ENCODE measurements around the gene NDUFA13.

Gene NDUFA13

DNA sequence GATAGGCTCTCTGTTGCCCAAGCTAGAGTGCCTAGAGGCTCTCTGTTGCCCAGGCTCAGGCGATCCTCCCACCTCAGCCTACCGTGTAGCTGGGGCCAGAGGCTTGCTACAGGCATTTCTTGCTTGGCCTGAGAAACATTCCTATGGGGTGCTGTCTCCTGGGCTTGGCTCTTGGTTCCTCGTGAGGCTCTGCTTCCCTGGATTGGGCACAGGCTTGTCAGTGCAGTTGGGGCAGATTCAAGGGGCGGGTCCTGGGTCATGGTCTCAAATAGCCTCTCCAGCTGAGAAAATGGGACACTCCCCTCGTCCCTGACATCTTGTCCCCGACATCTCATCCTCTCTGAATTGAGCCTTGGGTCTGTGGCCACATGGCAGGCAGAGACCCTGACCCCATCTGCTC is 5.6 kb upstream of the NDUFA13 start:
- DNase-seq (ENCODE audit: low spot score) = no peak

DNA sequence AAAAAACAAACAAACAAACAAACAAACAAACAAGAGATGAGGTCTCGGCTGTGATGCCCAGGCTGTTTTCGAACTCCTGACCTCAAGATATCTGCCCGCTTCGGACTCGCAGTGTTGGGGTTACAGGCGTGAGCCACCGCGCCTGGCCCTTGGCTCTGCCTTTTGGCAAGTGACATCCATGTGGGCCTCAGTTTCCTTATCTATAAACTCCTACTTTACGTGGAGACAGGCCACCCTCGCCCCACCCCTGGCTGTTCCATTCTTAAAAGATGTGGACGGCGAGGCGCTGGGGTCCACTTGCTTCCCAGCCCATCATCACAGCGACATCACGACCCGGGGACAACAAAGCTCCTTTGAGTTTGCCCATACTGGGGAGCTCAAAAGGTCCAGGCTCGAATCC is 2.3 kb upstream of the NDUFA13 start:
- DNase-seq (ENCODE audit: low spot score) = no peak

DNA sequence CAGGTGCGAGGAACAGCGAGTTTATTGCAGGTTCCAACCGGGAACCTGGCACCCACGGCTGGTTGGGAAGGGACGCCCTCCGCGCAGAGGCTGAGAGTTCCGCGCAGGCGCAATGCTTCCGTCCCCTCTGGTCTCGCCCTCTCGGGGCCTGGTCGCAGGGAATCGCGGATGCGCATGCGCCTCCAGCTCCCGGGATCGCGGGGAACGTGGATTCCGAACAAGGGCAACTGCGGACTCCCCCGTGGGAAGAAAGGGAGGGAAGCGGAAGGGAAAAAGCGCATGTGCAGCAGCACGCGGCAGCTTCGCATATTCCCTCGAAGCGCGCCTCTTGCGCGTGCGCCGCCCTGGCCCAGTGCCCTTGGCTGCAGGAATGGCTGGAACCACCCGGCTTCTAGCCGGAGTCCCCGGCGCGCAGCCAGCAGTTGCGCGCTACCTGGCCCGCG is 1.8 kb upstream of the NDUFA13 start:
- no peak for DNase-seq (ENCODE audit: low spot score)

DNA sequence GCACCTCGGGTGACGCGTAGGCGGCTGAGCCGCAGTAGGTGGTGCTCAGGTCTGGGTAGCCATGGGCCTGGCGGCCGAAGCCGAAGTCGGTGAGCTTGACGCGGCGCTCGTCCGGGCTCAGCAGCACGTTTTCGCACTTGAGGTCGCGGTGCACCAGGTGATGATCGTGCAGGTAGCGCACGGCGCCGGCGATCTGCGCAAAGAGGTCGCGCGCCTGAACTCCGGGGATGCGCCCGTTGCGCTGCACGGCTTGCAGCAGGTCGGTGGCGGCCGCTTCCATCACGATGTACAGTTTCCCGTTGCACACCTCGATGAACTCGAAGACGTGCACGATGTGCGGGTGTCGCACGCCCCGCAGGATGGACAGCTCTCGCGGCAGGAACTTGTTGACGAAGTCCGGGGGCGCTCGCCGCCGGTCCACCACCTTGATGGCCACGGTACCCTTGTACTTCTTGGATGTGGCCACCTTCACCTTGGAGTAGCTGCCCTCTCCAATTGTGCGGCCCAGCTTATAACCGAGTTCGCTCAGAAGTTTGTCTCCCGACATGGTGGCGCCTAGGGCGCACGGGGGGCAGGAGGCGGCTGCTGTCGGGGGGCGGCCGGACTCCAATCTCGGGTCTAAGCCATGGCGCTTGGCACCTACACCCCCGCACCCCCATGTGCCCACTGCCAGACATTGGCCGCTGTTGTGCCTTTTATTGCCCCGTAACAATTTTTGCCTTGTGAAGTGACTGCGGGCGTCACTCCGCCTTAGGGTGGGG is 964 bp upstream of the NDUFA13 start, which contains the start of gene TSSK6:
TSSK6 (minus strand) TSS at position 668 of the 761 bp plus-strand sequence; CDS start at position 547, 121 bp downstream.
- no peak for DNase-seq (ENCODE audit: low spot score)

DNA sequence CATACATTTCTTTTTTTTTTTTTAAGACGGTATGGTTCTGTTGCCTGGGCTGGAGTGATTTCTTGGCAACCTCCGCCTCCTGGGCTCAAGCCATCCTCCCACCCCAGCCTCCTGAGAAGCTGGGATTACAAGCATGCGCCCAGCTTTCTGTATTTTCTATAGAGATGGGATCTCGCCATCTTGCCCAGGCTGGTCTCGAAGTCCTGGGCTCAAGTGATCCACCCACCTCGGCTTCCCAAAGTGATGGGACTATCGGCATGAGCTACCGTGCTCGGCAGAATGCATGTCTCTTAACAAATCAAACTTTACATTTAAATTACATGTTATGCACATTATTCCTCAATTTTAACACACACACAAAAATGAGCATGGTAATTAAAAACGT is 1.2 kb downstream of the NDUFA13 start:
- DNase-seq (ENCODE audit: low spot score) = no peak

DNA sequence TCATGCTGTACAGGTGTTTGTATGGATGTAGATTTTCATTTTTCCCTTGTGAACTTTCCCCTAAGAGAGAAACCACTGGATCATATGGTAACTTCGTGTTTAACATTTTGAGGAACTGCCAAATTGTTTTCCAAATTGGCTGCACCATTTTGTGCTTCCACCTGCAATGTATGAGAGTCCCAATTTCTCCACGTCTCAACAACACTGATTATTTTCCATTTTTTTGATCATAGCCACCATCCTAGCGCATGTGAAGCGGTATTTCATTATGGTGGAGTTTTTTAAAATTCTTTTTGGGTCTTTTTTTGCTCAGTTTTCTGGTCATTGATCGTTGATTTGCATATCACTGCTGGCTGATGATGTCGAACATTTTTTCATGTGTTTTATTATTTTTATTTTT is 5.0 kb downstream of the NDUFA13 start:
- DNase-seq (ENCODE audit: low spot score) = no peak

DNA sequence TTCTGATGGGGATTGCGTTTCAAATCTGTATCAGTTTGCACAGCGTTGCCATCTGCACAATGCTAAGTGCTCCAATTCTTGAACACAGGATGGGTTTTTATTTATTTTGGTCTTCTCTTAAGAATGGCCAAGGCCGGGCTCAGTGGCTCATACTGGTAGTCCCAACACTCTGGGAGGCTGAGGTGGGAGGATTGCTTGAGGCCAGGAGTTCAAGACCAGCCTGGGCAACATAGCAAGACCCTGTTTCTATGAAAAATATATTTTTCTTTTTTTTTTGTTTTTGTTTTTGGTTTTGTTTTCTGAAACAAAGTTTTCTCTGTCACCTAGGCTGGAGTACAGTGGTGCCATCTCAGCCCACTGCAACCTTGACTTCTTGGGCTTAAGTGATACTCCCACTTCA is 7.2 kb downstream of the NDUFA13 start:
- DNase-seq (ENCODE audit: low spot score) = no peak

DNA sequence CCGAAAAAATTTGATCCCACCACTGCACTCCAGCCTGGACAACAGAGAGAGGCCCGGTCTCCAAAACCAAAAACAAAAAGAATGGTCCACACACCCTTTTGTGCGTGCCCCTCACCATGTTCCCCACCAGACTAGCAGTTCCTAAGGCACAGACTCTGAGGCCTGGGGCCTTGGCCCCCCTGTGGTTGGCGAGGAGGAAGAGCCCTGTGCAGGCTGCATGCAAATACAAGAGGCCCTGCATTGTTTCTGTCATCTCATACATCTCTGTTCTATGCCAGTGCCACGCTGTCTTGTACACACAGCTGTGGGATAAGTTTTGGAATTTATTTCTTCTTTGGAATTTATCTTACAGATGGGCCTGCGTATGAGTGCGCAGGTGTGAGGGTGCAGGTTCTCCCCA is 8.0 kb downstream of the NDUFA13 start:
- peak; percentile 67 for DNase-seq (ENCODE audit: low spot score)

DNA sequence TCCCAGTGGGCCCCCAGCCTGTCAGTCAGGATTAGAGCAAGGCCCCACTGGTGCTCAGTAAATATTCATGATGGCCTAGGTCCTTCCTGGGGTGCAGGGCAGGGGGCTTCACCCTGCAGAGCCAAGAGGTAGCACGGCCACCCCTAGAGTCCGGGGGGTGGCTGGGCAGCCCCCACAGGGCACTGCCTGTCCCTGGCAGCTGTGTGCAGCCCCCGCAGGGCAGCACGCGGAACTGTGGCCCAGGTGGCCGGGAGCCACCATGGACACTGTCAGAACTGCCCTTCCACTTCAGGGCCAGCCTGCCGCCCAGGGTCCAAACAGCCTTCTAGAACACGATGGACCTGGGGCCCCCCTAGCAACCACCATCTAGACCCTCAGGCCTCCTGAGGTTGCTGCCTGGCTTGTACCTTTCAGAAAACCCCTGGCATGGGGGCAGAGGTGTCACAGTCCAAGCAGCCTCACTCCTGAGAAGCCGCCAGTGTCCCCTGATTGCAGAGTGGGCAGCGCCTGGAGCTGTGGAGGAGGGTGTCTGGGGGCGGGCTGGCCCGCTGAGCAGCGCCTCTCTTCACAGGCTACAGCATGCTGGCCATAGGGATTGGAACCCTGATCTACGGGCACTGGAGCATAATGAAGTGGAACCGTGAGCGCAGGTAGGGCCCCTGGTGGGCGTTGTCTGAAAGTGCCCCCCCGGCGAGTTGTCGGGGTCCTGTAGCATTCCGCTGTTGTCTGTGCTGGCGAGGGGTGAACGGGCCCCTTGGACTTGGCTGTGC is 9.8 kb downstream of the NDUFA13 start:
- DNase-seq (ENCODE audit: low spot score) = no peak

DNA sequence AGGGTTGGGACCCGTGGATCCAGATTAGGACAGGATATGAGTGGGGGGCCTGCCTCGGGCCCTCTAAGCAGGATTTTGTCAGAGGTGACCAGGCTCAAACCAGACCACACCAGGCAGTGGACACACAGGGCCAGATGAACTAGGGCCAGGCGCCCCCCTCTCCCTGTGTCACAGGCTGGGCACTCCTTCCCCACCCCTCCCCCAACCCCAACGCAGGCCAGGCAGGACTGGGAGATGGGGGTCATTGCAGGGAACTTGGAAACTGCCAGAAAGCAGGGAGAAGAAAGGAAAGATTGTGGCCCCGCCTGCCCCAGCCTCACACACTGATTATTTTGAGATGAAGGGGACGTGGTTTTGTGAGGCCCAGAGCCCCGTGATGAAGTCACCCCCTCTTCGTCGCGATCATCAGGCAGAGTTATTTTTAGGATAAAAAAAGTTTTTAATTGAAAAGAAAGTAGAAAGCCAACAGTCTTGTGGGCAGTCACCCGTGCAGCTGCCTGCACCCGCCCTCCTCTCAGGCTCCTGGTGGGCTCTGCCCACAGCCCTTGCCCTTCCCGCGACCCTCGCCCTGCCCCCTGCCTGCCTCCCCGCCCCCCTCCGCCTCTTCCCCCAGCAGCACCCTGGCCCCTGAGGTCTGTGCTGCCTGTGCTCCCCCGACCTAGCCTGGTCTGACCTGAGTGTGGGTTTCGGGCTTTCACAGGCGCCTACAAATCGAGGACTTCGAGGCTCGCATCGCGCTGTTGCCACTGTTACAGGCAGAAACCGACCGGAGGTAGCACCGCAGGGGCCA is 10.8 kb downstream of the NDUFA13 start:
- peak; percentile 58 for DNase-seq (ENCODE audit: low spot score)

DNA sequence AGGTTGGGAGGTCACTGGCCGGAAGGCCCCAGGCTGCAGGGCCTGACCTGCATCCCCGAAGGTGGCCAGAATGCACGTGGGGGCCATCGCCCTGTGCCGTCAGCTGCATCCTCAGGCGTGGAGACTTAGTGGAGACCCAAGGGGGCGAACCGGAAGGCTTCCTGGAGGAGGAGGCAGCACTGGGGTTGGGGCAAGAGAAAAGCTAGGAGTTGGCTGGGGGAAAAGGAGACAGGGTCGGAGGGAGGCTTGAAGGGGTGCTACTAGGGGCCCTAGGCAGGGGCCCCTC is 11.3 kb downstream of the NDUFA13 start:
- DNase-seq (ENCODE audit: low spot score) = no peak

DNA sequence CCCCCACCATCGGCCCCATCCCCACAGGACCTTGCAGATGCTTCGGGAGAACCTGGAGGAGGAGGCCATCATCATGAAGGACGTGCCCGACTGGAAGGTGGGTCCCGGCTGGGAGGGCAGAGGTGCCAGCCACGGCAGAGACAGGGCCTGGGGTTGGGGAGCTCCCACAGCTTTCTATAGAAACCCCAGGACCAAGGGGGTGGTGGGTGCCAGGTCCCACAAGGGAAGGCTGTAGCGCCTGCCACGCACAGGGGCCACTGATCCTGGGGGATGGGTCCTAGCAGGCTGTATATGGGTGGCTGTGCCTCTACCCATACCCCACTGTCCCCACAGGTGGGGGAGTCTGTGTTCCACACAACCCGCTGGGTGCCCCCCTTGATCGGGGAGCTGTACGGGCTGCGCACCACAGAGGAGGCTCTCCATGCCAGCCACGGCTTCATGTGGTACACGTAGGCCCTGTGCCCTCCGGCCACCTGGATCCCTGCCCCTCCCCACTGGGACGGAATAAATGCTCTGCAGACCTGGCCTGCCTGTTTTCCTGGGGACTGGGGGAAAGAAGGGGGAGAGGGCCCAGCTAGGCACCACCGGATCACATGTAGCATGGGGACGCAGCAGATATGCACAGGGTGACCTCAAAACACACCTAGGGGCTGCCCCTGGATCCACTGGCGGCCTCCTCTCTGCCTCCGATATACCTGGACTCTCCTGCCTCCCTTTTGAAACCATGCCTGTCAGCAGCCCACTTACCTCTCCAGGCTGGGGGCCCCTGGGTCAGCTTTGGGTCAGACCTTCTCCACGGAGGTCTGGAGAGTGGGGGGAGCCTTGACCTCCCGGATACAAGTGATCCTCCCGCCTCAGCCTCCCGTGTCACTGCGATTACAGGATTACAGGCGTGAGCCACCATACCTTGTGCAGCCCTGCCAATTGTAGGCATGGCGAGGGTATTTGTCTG is 11.9 kb downstream of the NDUFA13 start:
- no peak for DNase-seq (ENCODE audit: low spot score)

DNA sequence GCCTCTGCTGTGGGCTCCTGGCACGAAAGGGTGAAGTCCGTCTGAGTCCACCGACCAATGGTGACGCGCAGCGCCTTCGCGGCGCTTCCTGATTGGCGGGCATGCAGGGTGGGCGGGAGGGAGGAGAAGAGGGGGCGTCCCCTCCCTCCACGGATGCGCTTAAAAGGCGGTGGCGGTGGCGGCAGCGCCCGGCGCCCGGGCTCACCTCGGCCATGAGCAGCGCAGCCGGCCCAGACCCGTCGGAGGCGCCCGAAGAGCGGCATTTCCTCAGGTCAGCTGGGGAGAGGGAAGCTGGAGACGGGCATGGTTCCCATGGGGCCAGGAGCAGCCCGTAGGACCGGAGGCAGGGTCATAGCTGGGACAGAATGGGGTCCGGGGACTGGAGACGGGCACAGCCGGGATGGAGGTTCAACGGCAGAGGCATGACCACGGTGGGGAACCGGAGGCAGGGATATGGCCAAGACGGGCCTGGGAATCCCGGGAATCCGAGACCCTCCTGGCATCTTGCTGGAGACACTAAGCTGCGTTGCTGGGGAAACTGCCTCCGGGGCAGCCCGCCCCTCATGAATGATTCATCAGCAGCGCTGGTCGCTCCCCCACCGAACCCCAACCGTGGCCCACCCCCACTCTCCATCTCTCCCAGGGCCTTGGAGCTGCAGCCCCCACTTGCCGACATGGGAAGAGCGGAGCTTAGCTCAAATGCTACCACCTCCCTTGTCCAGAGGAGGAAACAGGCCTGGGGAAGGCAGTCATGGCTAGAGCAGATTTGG is 12.9 kb downstream of the NDUFA13 start, which contains the start of gene YJEFN3:
YJEFN3 (plus strand) TSS at position 191 of the 770 bp plus-strand sequence; CDS start at position 213, 22 bp downstream.
- no peak for DNase-seq (ENCODE audit: low spot score)

DNA sequence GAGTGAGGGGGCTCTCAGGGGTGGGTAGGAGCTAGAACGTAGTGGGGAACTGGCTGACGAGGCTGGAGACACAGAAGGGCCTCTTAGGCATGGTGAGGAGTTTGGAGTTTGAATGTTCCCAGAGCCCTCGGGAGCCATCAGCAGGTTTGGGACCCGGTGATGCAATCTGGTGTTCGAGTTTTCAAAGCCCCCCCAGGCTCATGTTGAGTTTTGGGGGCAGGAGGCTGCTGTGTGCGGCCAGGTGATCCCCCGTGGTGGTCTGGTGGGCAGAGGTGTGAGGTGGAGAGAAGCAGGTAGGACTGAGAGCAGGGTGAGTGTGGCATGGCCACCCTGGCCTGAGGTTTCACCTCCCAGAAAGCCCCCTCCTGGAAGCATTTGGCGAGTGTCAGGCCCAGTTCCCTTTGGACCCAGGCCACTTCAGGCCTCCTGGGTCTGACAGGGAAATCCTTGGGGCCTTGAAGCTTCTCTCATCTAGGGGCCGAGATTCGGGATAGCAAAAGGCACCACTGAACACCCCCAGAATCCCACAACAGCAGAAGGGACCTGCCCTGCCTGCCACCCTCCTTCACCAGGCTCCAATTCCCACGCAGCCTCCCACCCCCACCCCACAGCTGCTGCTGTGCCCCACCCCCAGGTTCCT is 13.9 kb downstream of the NDUFA13 start:
- DNase-seq (ENCODE audit: low spot score) = no peak

DNA sequence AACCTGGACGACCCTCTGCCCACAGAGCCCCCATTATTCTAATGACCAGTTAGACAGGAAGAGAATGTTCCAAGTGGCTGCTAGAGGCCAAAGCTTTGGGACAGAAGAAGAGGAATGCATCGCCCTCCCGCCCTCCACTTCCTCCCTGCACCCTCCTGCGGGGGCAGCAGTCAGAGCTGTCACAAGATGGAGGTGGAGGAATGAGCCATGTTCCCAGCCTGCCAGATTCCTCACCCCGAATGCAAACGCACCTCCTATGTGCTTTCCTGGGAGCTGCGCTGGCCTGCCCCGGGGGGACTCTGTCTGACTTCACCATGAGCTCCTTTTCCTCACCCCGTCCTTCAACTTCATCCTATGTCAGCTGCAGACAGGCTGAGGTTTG is 14.4 kb downstream of the NDUFA13 start:
- no peak for DNase-seq (ENCODE audit: low spot score)

DNA sequence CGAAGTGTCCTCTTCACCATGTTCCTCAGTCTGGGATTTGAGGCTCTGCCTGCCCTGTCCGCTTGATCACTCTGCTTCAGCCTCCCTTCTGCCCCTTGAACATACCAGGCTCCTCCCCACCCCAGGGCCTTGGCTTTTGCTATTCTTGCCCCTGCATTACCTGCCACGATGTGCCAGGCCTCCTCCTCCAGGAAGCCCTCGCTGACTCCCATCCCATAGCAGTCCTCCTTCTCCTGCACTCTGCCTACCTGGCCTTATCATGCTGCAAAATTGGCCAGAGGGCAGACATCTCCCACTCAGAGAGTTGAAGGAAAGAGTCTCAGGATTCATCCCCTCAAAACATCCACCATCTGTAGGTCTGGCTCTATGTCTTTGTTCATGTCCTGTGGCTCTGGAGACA is 14.9 kb downstream of the NDUFA13 start:
- DNase-seq (ENCODE audit: low spot score) = no peak

DNA sequence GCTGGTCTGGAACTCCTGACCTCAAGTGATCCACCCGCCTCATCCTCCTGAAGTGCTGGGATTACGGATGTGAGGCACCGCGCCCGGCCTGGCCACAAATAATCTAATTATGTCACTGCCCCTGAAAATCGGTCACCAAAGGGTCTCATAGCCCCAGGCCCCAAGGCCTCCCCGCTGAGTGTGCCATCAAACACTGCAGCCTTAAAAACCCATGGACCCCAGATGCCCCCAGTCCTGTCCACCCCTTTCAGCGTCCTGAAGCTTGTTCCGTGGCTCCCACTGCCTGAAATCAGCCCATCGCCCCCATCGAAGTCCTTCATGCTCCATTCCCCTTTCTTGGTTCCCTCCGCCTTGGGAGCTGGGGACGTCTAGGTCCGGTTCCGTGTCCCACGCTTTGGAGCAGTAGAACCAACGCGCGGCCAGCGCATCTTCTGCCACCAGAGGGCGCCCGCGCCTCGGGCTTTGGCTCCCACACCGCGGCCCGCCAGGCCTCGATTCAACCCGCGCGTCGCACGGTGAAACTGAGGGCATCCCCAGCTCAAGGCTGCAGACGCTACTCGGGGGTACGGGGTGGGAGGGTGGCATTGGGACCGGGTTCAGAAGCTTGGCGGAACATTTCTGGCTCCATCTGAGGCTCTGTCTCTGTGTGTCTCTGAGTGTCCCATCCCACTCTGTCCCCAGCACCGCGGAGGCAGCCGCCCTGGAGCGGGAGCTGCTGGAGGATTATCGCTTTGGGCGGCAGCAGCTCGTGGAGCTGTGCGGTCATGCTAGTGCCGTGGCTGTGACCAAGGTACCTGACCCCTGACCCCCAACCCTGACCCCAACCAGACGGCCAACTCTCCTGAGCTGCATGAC is 16.2 kb downstream of the NDUFA13 start:
- peak; percentile 85 for DNase-seq (ENCODE audit: low spot score)

DNA sequence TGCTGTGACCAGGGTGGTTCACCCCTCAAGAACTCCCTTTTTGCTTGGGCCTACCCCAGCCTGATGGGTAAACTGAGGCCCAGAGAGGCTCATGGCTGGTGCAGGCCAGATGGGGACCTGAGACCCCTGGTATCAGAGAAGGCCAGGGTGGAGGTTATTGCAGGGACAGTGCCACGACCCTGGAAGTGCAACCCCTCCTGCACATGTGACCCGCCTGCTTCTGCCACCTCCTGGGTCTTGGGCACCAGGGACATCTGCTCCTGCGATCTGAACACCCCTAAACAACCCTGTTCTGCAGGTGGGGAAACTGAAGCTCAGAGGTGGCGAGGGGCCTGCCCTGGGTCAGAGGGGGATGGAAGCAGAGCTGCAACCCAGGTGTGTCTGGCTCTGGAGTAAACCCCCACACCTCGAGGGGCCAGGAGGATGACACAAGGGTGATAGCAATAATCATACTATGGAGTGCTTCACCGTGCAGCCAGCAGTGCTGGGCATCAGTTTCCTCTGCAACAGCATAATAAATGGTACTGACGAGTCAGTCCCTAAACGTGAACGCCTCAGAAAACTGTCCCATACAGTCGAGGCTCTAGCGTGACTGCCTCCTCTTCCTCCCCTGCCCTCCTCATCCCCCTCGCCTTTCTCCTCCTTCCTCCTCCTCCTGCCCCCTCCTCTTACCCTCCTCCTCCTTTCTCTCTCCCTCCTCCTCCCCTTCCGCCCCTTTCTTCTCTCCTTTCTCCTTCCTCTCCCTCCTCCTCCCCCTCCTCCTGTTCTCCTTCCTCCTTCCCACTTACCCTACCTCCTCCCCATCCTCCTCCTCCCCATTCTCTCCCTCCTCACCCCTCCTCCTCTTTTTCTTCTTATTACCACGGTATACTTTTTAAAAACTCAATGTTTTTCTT is 17.0 kb downstream of the NDUFA13 start:
- DNase-seq (ENCODE audit: low spot score) = no peak
